Hematopoietic multipotent progenitor cell treated with erythropoietin and hydrocortisone succinate and interleukin-3 and kit ligand, for 17 days (in vitro differentiated cells): Measurements from ENCODE around the gene LHX6.

Experiments
- DNase-seq: peaks from one replicate; pipeline ENCODE4 v3.0.0-alpha.2; 2015; ENCODE audit warnings: low spot score

Gene LHX6

DNA sequence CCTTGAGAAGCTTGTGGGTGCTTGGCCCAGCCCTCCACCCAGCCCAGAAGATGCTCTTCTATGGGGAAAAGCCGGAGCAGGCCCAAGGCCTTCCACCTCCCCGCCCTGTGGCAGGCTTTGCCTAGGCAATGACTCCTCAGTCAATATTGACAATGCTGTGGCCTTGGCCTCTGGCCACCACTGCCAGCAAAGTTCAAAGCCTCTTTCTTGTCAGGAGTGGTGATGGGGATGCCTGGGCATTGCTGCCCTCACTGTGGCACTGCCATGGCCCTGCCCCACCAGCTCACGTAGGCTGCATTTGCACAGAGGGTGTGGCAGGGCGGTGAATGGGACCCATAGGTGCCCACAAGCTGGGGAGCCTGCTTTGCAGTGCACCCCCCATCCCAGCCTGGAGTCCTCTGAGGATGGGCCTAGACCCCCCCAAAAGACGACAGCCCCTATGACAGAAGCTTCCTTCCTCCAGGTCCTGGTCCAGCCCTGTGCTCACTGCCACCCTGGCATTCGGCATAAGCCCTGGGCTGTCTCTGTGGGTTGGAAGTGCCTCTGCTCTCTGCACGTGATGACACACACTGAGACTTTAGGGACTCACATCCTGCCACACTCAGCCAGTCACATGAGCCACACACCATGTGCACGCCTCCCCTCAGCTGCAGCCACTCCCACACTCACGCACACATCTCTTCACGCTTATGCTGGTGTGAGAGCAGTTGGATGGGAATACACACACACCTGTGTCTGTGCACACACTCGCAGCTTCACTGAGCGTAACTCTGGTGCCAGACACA is 38.0 kb downstream of the LHX6 start:
- DNase-seq, result no peak

- no peak for DNase-seq
Observed at GRCh38 chr9:122188369-122188768, 40.4 kb downstream of the LHX6 start.

GRCh38 chr9:122186777-122187470 is 41.8 kb downstream of the LHX6 start:
- DNase-seq, result no peak

GRCh38 chr9:122186301-122186700 is 42.5 kb downstream of the LHX6 start:
- DNase-seq, result no peak

DNA sequence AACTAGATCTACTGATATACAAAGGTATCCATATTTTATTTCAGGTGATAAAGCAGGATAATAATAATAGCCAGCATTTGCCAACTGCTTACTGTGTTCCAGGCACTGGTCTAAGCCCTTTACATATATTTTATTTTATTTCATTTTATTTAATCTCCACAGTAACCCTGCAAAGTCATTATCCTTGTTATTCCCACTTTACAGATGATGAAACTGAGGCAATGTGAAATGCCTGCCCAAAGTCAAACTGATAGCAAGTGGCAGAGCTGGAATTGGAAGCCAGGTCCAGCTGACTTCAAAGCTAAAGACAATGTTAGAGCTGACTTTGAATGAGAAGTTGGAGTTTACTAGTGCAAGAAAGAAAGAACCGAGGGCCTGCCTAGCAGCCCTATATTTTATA is 44.2 kb downstream of the LHX6 start:
- no peak for DNase-seq

DNA sequence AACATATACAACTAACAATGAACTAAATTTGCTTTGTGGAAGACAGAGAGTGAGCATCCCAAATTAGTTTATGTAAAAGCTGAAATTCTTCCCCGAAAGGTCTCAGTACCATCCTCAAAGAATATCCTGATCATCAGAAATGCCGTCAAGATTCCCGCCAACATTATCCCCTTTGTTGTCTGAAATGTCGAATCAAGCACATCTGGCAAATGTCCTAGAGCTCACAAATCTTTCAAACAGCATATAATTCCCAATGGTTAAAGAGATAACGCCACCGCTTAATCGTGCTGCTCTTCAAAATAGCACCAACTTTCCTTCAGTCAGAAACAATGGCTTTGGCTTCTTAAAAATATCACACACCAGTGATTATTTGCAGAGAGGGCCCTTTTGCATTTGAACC is 45.3 kb downstream of the LHX6 start:
- DNase-seq, result no peak

GRCh38 chr9:122180633-122181032 is 48.1 kb downstream of the LHX6 start:
- no peak for DNase-seq

GRCh38 chr9:122179690-122180074 is 49.1 kb downstream of the LHX6 start:
- no peak for DNase-seq

GRCh38 chr9:122179054-122179689 is 49.6 kb downstream of the LHX6 start:
- DNase-seq, result no peak

- DNase-seq, result no peak
Observed at GRCh38 chr9:122176916-122177315, 51.8 kb downstream of the LHX6 start.

- DNase-seq, result no peak
Observed at GRCh38 chr9:122173670-122174069, 55.1 kb downstream of the LHX6 start.

DNA sequence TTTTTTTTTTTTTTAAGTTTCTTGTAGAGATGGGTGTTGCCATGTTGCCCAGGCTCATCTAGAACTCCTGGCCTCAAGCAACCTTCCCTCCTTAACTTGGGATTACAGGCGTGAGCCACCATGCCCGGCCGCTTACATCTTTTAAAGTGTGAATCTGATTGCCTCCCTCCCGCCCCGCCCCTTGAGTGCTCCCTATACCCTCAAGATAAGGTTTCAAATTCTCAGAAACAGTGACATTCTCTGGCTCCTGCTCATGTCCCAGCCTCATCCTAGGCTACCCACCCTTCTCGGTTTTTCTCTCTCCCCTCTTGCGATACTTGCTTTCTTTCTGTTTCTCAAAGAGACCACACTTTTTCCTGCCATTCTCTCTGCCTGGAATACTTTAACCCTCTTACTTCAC is 56.6 kb downstream of the LHX6 start:
- DNase-seq, result no peak

DNA sequence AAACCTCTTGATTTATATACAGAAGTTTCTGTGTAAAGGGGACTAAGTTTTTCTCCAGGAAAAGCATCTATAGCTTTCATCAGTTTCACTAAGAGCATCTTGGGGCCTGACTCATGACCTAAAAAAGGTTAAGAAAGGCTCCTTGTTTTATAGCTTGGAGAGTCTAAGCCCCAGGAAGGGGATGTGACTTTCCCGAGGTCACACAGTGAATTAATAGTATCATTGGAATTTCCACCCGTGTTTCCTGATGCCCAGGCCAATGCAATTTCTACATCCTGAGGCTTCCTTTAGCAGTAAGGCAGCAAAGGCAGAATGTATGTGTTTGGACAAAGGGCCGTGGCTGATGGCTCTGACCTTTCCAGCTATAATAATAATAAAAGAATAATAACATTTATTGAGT is 60.4 kb downstream of the LHX6 start:
- DNase-seq, result no peak

GRCh38 chr9:122164286-122164685 is 64.5 kb downstream of the LHX6 start:
- DNase-seq, result no peak

GRCh38 chr9:122162415-122162814 is 66.3 kb downstream of the LHX6 start:
- no peak for DNase-seq

DNA sequence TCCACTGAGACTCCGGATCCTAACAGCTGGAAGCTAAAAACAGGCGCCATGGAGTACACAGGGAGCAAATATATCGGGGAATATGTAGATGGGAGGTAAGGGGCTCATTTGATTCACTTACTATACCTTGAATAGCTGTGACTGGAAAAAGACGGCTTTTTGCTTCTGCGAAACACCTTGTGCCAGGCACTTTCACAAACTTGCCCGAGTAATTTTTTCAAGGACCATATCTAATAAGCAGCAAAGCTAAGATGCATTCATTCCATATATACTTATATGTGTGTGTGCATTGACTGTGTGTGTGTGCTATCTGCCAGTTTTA is 68.9 kb downstream of the LHX6 start:
- no peak for DNase-seq

- peak; percentile 97 for DNase-seq
Observed at GRCh38 chr9:122159026-122159924, 69.5 kb downstream of the LHX6 start, which contains the start of the genes MORN5 and NDUFA8. Gene MORN5 (plus strand): TSS chr9:122159908. CDS start chr9:122159973, 65 bp downstream. Gene NDUFA8 (minus strand): TSS chr9:122159779. CDS start chr9:122159677, 102 bp downstream.

DNA sequence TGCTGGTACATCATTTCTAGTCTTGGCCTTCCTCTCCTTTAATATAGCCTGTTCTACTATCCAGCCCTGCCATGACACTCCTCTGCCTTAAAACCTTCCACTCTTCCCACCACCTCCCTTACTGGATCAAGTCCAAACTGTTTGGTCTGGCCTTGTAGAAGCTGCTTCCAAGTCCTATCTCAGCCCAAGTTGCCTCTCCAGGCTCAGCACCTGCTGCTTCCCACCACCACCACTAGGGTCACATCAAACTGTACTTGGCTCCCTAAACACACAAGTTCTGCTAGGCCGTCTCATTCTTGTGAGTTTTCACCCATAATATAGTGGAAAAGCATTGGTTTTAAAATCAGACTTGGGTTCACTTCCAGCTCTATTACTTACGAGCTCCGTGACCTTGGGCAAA is 70.6 kb downstream of the LHX6 start:
- DNase-seq, result peak; percentile 71

GRCh38 chr9:122155796-122156195 is 73.0 kb downstream of the LHX6 start:
- DNase-seq, result no peak
